NCI-H510A treated with DMSO at 0.1 percent for 48 hours (cell line): Measurements from ENCODE around the gene ACSL6.
"Not testable (repeated sequence)": the region's sequence is repeated elsewhere in the genome, so short reads cannot be mapped to it uniquely, and the experiment has no call there.

ENCODE experiments used
- DNase-seq: peaks from one replicate; lab custom pipeline; 2025; lab: John Stamatoyannopoulos, UW

Gene ACSL6

DNA sequence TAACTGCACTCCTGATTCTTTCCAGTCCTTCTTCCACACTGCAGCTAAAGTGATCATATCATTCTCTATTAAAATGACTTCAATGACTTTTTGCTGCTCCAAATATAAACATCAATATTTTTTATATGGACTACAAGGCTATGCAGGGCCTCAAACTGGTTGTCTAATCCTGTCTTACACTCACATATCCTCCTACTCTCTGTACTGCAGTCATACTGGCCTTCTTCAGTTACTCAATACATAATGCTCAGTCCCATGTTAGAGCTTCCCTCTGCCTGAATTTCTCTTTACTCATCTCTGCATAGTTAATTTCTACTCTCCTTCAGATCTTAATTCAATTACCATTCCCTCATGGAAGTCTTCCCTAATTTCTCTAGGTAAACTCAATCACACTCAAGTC, 69.4 kb downstream of the ACSL6 start:
- DNase-seq, result no peak

GRCh38 chr5:131939690-131940345, 71.6 kb downstream of the ACSL6 start:
- DNase-seq, result no peak

DNA sequence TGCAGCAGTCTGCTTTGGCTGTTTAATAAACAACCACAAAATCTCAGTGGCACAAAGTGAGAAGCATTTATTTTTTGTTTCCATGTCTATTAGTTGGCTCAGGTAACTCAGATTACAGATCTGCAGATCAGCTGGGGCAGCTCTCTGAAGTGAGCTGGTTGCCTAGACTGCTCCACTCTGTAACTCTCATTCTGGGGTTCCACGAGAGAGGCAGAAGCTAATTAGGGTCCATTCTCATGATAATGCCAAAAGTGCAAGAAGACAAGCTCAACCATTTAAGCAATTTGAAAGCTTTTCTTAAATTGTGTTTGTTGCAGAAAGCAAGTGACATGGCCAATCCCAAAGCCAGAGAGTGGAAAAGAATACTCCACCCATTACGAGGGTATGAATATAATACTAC, 79.2 kb downstream of the ACSL6 start:
- no peak for DNase-seq

DNA sequence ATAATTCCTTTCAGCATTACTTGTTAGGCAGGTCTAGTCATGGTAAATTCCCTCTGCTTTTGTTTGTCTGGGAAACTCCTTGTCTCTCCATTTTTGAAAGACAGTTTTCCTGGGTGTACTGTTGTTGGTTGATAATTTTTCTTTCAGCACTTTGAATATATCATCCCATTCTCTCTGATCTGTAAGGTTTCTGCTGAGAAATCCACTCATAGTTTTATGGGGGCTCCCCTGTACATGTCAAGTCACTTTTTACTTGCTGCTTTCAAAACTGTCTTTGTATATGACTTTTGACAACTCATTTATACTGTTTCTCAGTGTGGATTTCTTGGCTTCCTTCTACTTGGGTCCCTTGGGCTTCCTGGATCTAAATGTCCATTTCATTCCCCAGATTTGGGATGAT, 82.5 kb downstream of the ACSL6 start:
- no peak for DNase-seq

GRCh38 chr5:131926168-131926567, 85.3 kb downstream of the ACSL6 start:
- DNase-seq, result no peak

GRCh38 chr5:131916481-131916880, 95.0 kb downstream of the ACSL6 start:
- no peak for DNase-seq

GRCh38 chr5:131914472-131914871, 97.0 kb downstream of the ACSL6 start:
- DNase-seq, result no peak

- no peak for DNase-seq
Measured at GRCh38 chr5:131913603-131914002, 97.9 kb downstream of the ACSL6 start.

DNA sequence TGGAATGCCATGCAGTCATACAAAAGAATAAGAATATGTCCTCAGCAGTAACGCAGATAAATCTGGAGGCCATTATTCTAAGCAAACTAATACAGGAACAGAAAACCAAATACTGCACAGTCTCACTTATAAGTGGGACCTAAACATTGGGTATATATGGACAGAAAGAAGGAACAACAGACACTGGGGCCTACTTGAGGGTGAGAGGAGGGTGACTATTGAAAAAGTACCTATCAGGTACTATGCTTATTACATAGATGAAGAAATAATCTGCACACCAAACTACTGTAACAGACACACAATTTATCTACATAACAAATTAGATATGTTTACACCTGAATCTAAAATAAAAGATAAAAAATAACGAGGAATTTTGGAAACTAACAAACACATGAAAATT, 104.8 kb downstream of the ACSL6 start:
- no peak for DNase-seq

GRCh38 chr5:131902266-131902665, 109.2 kb downstream of the ACSL6 start:
- DNase-seq, result not testable (repeated sequence)
